HepG2 (cell line): ENCODE measurements around the gene EVL. TPM values are rescaled to one million over a fixed set of nuclear protein-coding genes. Genes with fewer than 3 reads are reported as not detected.

Experiments used
- ATAC-seq: fragments of 200-7000 bp; cut with Tn5 transposase; 3 replicates; pipeline ENCODE4 v1.9.1; 2020; ENCODE audit warnings: mild to moderate bottlenecking, moderate library complexity
- BruUV-seq: library from RNA; stranded (reverse); fragments of 400-500 nt; replicated peaks from 2 replicates; lab custom pipeline; 2021; lab: Mats Ljungman, UMichigan
- CTCF ChIA-PET: fragments of 300-600 bp; formaldehyde crosslinking; extraction: SDS; loops from one replicate; lab custom pipeline; 2021; ENCODE audit warnings: low total read pairs, inconsistent platforms, low intra/inter-chr PET ratio; lab: Yijun Ruan, JAX
- POLR2A ChIA-PET: fragments of 350-600 bp; sonication (Branson Sonifier 250); formaldehyde crosslinking; loops from one replicate; lab custom pipeline; 2020; ENCODE audit warnings: antibody characterized with exemption, inconsistent platforms; lab: Yijun Ruan, JAX
- DNase-seq: peaks from one replicate; pipeline ENCODE4 v3.0.0-alpha.2; 2015; ENCODE audit warnings: low spot score
- FAIRE-seq: peaks from 3 replicates; lab custom pipeline; 2011; peaks lifted over from hg19 to GRCh38; lab: Jason Lieb, UNC
- H2AFZ ChIP-seq: one replicate; pipeline ENCODE4 v1.6.1; 2011; ENCODE audit warnings: low read length, inconsistent platforms
- H3K27ac ChIP-seq: fragments of 300-600 bp; 3 replicates; pipeline ENCODE4 v1.8.0; 2011; ENCODE audit warnings: mixed run types, mild to moderate bottlenecking, mixed read lengths, low read length, inconsistent platforms; ENCODE audit not compliant: insufficient read depth; ENCODE audit errors: extremely low read length
- H3K27me3 ChIP-seq, 2 experiments: fragments of 200-600 bp in 1 of 2; 2 replicates in 1 of 2; 3 replicates in 1 of 2; pipeline versions ENCODE4 v1.6.0 to v1.8.0; 2011; ENCODE audit warnings: low read length in 2 of 2, mild to moderate bottlenecking in 2 of 2, moderate library complexity in 2 of 2, inconsistent platforms in 1 of 2; ENCODE audit not compliant: insufficient read depth in 2 of 2, control insufficient read depth in 1 of 2
- H3K36me3 ChIP-seq, 2 experiments: fragments of 200-600 bp in 1 of 2; replicated peaks in 1 of 2; 2 replicates in 1 of 2; 3 replicates in 1 of 2; pipeline versions ENCODE4 v1.5.1 to v1.8.0; 2011; ENCODE audit warnings: low read length in 2 of 2, inconsistent platforms in 1 of 2; ENCODE audit not compliant: insufficient read depth in 2 of 2, control insufficient read depth in 1 of 2
- H3K4me1 ChIP-seq: 2 replicates; pipeline ENCODE4 v1.5.1; 2012; ENCODE audit warnings: low read length, inconsistent platforms; ENCODE audit not compliant: insufficient read depth
- H3K4me2 ChIP-seq: 2 replicates; pipeline ENCODE4 v1.6.0; 2011; ENCODE audit warnings: low read depth, low read length, inconsistent platforms
- H3K4me3 ChIP-seq, 3 experiments: fragments of 200-600 bp in 1 of 3; sonication (generic), shearing (Covaris generic) in 1 of 3; replicated peaks in 1 of 3; 2 replicates each; pipeline ENCODE4 v1.5.1; 2011 to 2016; ENCODE audit warnings: low read length in 3 of 3, inconsistent platforms in 2 of 3, low read depth in 2 of 3, mild to moderate bottlenecking in 2 of 3, control low read depth in 1 of 3, mixed read lengths in 1 of 3; ENCODE audit not compliant: insufficient read depth in 1 of 3
- H3K79me2 ChIP-seq: one replicate; pipeline ENCODE4 v1.6.1; 2011; ENCODE audit warnings: low read length, inconsistent platforms; ENCODE audit not compliant: insufficient read depth
- H3K9ac ChIP-seq: 2 replicates; pipeline ENCODE4 v1.6.0; 2011; ENCODE audit warnings: mild to moderate bottlenecking, low read depth, low read length, inconsistent platforms; ENCODE audit not compliant: insufficient read depth
- H3K9me3 ChIP-seq: 2 replicates; pipeline ENCODE4 v1.5.1; 2012; ENCODE audit warnings: mild to moderate bottlenecking, low read length
- H4K20me1 ChIP-seq: 2 replicates; pipeline ENCODE4 v1.6.0; 2011; ENCODE audit warnings: inconsistent platforms, mild to moderate bottlenecking, low read length, moderate library complexity; ENCODE audit not compliant: insufficient read depth
- BCL6 ChIP-seq: IDR thresholded peaks from 2 replicates; pipeline ENCODE4 v1.6.1; 2016; ENCODE audit warnings: missing genetic modification reagents, missing compliant biosample characterization
- NCOR1 ChIP-seq: fragments of 200-600 bp; sonication (generic); IDR thresholded peaks from 2 replicates; pipeline ENCODE4 v1.7.0; 2017; ENCODE audit warnings: antibody characterized with exemption, low read length, borderline replicate concordance
- TBL1XR1 ChIP-seq: fragments of 150-350 bp; IDR thresholded peaks from 2 replicates; pipeline ENCODE4 v1.6.1; 2014; ENCODE audit warnings: borderline replicate concordance, low read length; ENCODE audit not compliant: partially characterized antibody
- TCF7L2 ChIP-seq: IDR thresholded peaks from 2 replicates; pipeline ENCODE4 v1.6.1; 2011; ENCODE audit warnings: mild to moderate bottlenecking, low read depth, low read length, moderate library complexity
- ZNF160 ChIP-seq: sonication (generic); formaldehyde crosslinking; IDR thresholded peaks from 2 replicates; pipeline ENCODE4 v1.8.0; 2022; ENCODE audit warnings: mild to moderate bottlenecking, inconsistent platforms, missing genetic modification reagents
- ZNF225 ChIP-seq: sonication (generic); formaldehyde crosslinking; IDR thresholded peaks from 2 replicates; pipeline ENCODE4 v1.4.0; 2020; ENCODE audit warnings: mild to moderate bottlenecking, missing genetic modification reagents
- WGBS: methylation state at CpG from one replicate; pipeline ENCODE4 v1.1.6; 2017; ENCODE audit warnings: low lambda C conversion rate; 5-methylcytosine and 5-hydroxymethylcytosine counted together
- in situ Hi-C: cut with HindIII; loops from 2 replicates; pipeline ENCODE4 v1.10.0; 2017; ENCODE audit warnings: low pct_unique_long_range_greater_than_20kb; ENCODE audit not compliant: extremely low pct_ligation_motif_present
- intact Hi-C: fragments of 100-400 bp; cut with micrococcal nuclease; formaldehyde crosslinking; loops from one replicate; pipeline ENCODE4 v1.10.0; 2022; ENCODE audit not compliant: unreplicated experiment
- polyA plus RNA-seq, 8 experiments: library from polyadenylated mRNA; depleted of rRNA in 3 of 8; stranded (reverse) in 7 of 8; unstranded in 1 of 8; fragments of >200 nt; fragmentation: Illumina TruSeq in 4 of 8; extraction: Trizol in 4 of 8; gene quantifications; 2 replicates each; pipeline versions ENCODE4 v1.2.1 to v1.2.3, GENCODE V29; 2011 to 2016; ENCODE audit warnings: low read depth in 4 of 8, missing spikeins in 1 of 8, mixed read lengths in 1 of 8; ENCODE audit not compliant: insufficient read depth in 1 of 8
- total RNA-seq, 5 experiments: library from RNA; depleted of rRNA; stranded (reverse); fragments of >200 nt; fragmentation: Illumina TruSeq; extraction: Trizol; gene quantifications; 2 replicates each; pipeline ENCODE4 v1.2.3, GENCODE V29; 2016; ENCODE audit warnings: low read depth in 1 of 5
- TF ChIP-seq, protein P1 (sequence below): sonication (generic); formaldehyde crosslinking; IDR thresholded peaks from 2 replicates; pipeline ENCODE4 v1.4.0; 2020; ENCODE audit warnings: missing genetic modification reagents
- TF ChIP-seq, protein P2 (sequence below): sonication (generic); formaldehyde crosslinking; IDR thresholded peaks from 2 replicates; pipeline ENCODE4 v1.5.0; 2020; ENCODE audit warnings: missing genetic modification reagents
- TF ChIP-seq, protein P3 (sequence below): sonication (generic); formaldehyde crosslinking; IDR thresholded peaks from 2 replicates; pipeline ENCODE4 v1.5.1; 2020; ENCODE audit warnings: mild to moderate bottlenecking, missing genetic modification reagents
- TF ChIP-seq, protein P4 (sequence below): sonication (generic); formaldehyde crosslinking; IDR thresholded peaks from 2 replicates; pipeline ENCODE4 v1.4.0; 2020; ENCODE audit warnings: mild to moderate bottlenecking, missing genetic modification reagents
- TF ChIP-seq, protein P5 (sequence below): IDR thresholded peaks from 2 replicates; pipeline ENCODE4 v1.6.1; 2016; ENCODE audit warnings: control low read depth

Gene EVL
- total and polyA plus RNA-seq, 2 of the 13 experiments (the other 11 are each of a cell fraction or from before 2014, with no cell fraction given) = 15.1 to 31.2 TPM

DNA sequence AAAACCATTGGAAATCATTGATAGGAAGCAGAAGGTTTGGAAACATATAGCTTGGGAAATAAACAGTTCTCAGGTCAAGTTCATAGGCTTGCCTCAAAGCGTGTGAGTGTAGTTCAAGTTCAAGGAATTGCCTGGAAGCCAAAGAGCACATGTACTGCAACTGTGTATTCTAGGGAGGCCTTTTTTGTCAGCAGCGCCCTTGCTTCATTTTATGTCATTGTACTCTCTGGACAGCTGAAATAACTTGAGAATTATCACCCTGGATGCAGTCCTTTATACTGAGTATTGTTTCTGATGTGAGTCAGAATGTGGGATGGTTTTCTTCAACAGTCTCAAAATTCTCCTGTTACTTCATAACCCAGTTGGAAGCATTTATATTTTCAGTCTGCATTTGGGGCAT is 16.0 kb upstream of the EVL start (continued):
- TF ChIP-seq, protein P1, sequence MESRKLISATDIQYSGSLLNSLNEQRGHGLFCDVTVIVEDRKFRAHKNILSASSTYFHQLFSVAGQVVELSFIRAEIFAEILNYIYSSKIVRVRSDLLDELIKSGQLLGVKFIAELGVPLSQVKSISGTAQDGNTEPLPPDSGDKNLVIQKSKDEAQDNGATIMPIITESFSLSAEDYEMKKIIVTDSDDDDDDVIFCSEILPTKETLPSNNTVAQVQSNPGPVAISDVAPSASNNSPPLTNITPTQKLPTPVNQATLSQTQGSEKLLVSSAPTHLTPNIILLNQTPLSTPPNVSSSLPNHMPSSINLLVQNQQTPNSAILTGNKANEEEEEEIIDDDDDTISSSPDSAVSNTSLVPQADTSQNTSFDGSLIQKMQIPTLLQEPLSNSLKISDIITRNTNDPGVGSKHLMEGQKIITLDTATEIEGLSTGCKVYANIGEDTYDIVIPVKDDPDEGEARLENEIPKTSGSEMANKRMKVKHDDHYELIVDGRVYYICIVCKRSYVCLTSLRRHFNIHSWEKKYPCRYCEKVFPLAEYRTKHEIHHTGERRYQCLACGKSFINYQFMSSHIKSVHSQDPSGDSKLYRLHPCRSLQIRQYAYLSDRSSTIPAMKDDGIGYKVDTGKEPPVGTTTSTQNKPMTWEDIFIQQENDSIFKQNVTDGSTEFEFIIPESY (CRISPR knock-in tag) = no peak
- TF ChIP-seq ZNF160 (CRISPR knock-in tag) (no peak), BCL6 (peak; percentile 97), TBL1XR1 (peak; percentile 88), NCOR1 (peak; percentile 84; the same call in 1 of the 2 replicates)
- TF ChIP-seq, protein P2, sequence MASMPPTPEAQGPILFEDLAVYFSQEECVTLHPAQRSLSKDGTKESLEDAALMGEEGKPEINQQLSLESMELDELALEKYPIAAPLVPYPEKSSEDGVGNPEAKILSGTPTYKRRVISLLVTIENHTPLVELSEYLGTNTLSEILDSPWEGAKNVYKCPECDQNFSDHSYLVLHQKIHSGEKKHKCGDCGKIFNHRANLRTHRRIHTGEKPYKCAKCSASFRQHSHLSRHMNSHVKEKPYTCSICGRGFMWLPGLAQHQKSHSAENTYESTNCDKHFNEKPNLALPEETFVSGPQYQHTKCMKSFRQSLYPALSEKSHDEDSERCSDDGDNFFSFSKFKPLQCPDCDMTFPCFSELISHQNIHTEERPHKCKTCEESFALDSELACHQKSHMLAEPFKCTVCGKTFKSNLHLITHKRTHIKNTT (CRISPR knock-in tag) = no peak

DNA sequence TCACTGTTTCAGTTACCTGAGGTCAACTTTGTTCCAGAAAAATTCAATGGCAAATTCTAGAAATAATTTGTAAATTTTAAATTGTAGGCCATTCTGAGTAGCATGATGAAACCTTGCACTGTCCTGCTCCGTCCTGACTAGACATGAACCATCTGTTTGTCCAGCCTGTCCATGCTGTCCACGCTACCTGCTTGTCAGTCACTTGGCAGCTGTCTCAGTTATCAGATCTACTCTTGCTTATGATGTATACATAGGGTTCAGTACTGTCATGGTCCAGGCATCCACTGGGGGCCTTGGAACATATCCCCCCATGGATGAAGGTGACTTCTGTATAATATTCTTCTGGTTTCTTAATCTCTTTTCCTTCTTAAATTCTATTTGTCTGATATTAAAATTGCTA is 14.1 kb upstream of the EVL start:
- no peak for TF ChIP-seq ZNF225 (CRISPR knock-in tag)
- TF ChIP-seq, protein P3, sequence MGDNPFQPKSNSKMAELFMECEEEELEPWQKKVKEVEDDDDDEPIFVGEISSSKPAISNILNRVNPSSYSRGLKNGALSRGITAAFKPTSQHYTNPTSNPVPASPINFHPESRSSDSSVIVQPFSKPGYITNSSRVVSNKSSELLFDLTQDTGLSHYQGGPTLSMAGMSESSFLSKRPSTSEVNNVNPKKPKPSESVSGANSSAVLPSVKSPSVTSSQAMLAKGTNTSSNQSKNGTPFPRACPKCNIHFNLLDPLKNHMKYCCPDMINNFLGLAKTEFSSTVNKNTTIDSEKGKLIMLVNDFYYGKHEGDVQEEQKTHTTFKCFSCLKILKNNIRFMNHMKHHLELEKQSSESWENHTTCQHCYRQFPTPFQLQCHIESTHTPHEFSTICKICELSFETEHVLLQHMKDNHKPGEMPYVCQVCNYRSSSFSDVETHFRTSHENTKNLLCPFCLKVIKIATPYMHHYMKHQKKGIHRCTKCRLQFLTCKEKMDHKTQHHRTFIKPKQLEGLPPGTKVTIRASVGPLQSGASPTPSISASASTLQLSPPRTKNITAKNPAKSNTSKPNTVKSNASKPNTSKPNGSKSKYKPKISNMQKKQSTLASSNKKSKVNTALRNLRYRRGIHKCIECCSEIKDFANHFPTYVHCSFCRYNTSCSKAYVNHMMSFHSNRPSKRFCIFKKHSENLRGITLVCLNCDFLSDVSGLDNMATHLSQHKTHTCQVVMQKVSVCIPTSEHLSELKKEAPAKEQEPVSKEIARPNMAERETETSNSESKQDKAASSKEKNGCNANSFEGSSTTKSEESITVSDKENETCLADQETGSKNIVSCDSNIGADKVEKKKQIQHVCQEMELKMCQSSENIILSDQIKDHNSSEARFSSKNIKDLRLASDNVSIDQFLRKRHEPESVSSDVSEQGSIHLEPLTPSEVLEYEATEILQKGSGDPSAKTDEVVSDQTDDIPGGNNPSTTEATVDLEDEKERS (CRISPR knock-in tag) = no peak
- no peak for TF ChIP-seq TCF7L2
- TF ChIP-seq, protein P4, sequence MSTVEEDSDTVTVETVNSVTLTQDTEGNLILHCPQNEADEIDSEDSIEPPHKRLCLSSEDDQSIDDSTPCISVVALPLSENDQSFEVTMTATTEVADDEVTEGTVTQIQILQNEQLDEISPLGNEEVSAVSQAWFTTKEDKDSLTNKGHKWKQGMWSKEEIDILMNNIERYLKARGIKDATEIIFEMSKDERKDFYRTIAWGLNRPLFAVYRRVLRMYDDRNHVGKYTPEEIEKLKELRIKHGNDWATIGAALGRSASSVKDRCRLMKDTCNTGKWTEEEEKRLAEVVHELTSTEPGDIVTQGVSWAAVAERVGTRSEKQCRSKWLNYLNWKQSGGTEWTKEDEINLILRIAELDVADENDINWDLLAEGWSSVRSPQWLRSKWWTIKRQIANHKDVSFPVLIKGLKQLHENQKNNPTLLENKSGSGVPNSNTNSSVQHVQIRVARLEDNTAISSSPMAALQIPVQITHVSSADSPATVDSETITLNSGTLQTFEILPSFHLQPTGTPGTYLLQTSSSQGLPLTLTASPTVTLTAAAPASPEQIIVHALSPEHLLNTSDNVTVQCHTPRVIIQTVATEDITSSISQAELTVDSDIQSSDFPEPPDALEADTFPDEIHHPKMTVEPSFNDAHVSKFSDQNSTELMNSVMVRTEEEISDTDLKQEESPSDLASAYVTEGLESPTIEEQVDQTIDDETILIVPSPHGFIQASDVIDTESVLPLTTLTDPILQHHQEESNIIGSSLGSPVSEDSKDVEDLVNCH (CRISPR knock-in tag) = no peak
- TF ChIP-seq, protein P5, sequence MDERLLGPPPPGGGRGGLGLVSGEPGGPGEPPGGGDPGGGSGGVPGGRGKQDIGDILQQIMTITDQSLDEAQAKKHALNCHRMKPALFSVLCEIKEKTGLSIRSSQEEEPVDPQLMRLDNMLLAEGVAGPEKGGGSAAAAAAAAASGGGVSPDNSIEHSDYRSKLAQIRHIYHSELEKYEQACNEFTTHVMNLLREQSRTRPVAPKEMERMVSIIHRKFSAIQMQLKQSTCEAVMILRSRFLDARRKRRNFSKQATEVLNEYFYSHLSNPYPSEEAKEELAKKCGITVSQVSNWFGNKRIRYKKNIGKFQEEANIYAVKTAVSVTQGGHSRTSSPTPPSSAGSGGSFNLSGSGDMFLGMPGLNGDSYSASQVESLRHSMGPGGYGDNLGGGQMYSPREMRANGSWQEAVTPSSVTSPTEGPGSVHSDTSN (CRISPR knock-in tag) = no peak
- no peak overlapping the region for H3K4me2 ChIP-seq
- 96% methylated on average over 2 of the region's 2 CpGs for WGBS
- no peaks in the 10 kb centered on the region for H3K27me3 ChIP-seq
- POLR2A ChIA-PET = no interaction called here
- no peak overlapping the region for H3K9ac ChIP-seq
- intact Hi-C loops (no loop called here), in situ Hi-C loops (no loop called here)
- H3K4me3 ChIP-seq = no peak overlapping the region
- CTCF ChIA-PET = no interaction called here
- DNase-seq = no peak
- H2AFZ ChIP-seq = no peak overlapping the region
- FAIRE-seq = no peak
- no peaks in the 10 kb centered on the region for H3K79me2 ChIP-seq
- ATAC-seq = no peak
- no TSS peak for BruUV-seq
- H3K27ac ChIP-seq = no peak overlapping the region
- peaks cover 27% of the 10 kb centered on the region for H3K4me1 ChIP-seq
- H4K20me1 ChIP-seq = no peaks in the 10 kb centered on the region
- no peaks in the 10 kb centered on the region for H3K9me3 ChIP-seq
- H3K36me3 ChIP-seq = no peaks in the 10 kb centered on the region
